GM12865 (cell line): ENCODE measurements around the gene FGF23.

Experiments used
- DNase-seq: peaks from one replicate; pipeline ENCODE4 v3.0.0; 2010; ENCODE audit warnings: low read depth
- H3K4me3 ChIP-seq: 2 replicates; pipeline ENCODE4 v1.5.1; 2011; ENCODE audit warnings: mild to moderate bottlenecking, low read depth, low read length, control low read depth
- TF ChIP-seq, protein P1 (sequence below): IDR thresholded peaks from 2 replicates; pipeline ENCODE4 v1.5.1; 2011; ENCODE audit warnings: low read length, control low read depth, low read depth, inconsistent platforms; ENCODE audit not compliant: insufficient read depth; ENCODE audit errors: missing control alignments

FGF23 gene

DNA sequence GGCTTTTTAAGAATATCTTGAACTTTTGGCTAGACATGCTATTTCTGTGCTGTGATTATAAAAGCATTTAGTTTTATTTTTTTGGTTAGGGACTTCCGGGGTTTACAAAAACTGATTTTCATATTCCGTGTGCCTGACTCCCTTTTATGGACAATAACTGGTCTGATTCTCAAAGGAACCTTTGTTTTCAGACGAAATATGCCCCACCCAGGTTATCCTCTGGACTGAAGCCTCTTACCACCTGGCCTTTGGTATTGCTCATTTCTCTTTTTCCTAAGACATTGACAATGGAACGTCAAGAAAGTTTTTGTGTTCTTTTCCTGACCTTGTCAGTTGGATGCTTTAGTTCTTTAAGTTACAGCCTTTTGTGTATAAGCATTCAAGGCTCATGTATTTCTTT is 47.7 kb downstream of the FGF23 start:
- H3K4me3 ChIP-seq = no peak overlapping the region
- TF ChIP-seq, protein P1, sequence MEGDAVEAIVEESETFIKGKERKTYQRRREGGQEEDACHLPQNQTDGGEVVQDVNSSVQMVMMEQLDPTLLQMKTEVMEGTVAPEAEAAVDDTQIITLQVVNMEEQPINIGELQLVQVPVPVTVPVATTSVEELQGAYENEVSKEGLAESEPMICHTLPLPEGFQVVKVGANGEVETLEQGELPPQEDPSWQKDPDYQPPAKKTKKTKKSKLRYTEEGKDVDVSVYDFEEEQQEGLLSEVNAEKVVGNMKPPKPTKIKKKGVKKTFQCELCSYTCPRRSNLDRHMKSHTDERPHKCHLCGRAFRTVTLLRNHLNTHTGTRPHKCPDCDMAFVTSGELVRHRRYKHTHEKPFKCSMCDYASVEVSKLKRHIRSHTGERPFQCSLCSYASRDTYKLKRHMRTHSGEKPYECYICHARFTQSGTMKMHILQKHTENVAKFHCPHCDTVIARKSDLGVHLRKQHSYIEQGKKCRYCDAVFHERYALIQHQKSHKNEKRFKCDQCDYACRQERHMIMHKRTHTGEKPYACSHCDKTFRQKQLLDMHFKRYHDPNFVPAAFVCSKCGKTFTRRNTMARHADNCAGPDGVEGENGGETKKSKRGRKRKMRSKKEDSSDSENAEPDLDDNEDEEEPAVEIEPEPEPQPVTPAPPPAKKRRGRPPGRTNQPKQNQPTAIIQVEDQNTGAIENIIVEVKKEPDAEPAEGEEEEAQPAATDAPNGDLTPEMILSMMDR = no peak
- DNase-seq = no peak

DNA sequence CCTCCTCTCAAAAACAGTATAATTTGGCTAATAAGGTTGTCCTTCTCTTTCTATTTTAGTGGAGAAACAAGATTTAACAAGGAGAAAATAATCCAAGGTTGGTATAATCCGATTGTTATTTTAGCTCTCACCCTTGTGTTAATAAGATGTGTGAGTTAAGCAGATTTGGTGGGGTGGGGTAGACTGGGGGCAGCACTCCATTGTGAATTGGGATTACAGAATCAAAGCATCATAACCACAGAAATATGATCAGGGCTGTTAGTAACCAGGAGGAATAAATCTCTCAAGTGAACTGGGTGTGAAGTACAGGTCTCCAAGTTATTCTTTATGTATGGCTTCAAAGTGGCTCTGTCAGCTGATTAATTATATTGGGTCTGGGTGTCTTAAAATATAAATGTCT is 48.3 kb downstream of the FGF23 start:
- TF ChIP-seq, protein P1 = no peak
- no peak for DNase-seq
- H3K4me3 ChIP-seq = no peak overlapping the region

DNA sequence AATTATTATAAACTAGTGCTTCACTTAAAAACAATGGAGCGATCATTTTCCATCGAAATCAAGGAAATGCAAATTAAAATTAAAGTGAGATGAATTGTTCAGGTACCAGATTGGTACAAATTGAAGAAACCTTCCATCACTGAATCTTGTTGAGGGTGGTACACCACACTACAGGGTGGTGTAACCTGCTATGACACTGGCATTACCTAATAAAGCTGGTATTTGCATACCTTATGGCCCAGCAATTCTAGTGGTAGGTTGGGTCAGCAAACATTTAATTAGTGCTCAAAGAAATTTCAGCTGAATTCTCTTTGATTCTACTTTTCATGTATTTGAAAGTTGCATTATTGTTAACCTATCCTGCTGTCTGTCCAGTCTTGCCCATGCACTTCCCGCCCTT is 49.3 kb downstream of the FGF23 start:
- TF ChIP-seq, protein P1 = no peak
- no peak overlapping the region for H3K4me3 ChIP-seq
- DNase-seq = no peak

DNA sequence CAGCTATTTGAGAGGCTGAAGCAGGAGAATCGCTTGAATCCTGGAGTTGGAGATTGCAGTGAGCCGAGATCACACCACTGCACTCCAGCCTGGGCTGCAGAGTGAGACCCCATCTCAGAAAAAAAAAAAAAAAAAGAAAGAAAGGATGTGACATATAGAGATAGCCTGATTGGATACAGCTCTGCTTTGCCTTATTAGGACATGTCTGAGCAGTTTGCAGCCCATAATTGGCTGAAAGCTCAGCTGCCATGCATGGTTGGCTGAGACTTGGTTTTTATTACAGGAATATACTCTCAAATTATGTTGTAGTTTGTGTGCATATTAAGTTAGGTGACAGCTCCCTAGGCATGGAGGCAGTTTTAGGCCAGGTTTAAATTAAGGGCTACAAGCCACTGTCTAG is 52.2 kb downstream of the FGF23 start:
- DNase-seq = no peak
- TF ChIP-seq, protein P1 = no peak
- H3K4me3 ChIP-seq = no peak overlapping the region

DNA sequence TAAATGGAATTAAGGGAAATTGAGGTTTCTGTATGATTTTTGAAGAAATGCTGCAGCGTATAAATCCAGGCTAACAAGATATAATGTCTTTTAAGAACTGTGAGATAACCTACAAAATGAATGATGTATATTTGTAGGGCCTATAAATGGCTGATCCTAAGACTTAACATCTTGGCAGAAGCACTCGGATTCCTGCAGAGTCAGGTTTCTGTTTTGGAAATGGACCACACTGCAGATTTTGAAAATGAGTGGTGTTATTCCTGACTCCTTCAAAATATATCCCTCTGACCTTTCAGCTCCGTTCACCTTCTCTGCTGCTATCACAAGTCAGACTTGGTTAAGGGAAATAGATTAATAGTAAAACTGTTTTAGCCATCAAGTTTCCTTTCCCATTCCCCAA is 53.5 kb downstream of the FGF23 start:
- no peak for DNase-seq
- no peak overlapping the region for H3K4me3 ChIP-seq
- TF ChIP-seq, protein P1 = no peak

DNA sequence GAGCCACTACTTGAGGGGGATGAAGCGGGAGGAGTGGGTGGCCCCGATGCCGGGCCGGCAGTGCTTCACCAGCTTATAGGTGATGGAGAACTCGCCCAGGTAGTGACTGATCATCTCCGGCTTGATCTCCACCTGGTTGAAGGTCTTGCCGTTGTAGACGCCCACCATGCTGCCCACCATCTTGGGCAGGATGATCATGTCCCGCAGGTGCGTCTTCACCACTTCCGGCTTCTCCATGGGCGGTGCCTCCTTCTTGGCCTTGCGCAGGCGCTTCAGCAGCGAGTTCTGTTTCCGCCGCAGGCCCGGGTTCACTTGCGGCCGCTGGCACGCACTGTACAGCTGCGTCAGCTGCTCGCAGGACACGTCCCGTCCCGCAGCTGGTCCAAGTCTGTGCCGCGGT is 55.1 kb downstream of the FGF23 start:
- no peak for DNase-seq
- TF ChIP-seq, protein P1 = no peak
- H3K4me3 ChIP-seq = no peak overlapping the region

DNA sequence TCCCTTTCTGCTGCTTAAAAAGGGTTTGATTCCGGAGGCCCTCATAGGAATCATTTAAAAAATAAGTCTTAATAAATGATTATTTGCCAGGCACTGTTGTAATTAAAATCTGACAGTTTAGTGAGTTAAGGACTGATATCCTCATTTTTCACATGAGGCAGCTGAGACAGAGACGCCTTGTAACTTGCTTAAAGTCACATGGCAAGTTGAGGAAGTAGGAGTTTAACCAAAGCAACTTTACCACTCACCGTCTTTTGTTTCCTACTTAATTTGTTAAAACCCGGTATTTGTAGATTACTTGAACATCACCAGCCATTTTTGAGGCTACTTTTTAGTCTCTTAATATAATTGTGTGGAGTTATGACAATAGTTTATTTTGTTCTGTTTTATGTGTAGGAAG is 56.1 kb downstream of the FGF23 start:
- no peak overlapping the region for H3K4me3 ChIP-seq
- no peak for DNase-seq
- TF ChIP-seq, protein P1 = no peak
